ENCODE measurements around the gene SPZ1. TPM values are rescaled to one million over a fixed set of nuclear protein-coding genes. Genes with fewer than 3 reads are reported as not detected.
"Not testable (repeated sequence)": the region's sequence is repeated elsewhere in the genome, so short reads cannot be mapped to it uniquely, and the experiment has no call there.

The SPZ1 gene, protein sequence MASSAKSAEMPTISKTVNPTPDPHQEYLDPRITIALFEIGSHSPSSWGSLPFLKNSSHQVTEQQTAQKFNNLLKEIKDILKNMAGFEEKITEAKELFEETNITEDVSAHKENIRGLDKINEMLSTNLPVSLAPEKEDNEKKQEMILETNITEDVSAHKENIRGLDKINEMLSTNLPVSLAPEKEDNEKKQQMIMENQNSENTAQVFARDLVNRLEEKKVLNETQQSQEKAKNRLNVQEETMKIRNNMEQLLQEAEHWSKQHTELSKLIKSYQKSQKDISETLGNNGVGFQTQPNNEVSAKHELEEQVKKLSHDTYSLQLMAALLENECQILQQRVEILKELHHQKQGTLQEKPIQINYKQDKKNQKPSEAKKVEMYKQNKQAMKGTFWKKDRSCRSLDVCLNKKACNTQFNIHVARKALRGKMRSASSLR
- total RNA-seq, result not detected
- long read RNA-seq, donor 1, result 0 reads
- long read RNA-seq, donor 2, result 0 reads

DNA sequence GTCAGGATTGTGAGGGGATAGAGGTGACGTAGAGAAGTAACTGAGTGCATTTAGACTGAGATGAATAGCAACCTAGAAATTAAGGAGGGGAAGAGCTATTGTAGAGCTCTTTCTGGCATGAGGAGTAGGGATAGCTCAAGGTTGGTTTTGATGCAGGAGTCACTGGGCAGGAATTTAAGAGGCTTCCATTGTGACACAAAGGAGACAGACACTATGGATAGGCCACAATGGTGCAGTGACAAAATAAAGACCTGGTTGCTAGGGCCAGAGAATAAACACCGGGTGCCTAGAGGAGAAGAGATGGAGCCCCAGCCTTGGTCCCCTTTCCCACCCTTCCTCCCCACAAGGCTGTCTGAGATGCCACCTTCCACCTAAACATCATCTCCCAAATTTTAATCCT, at the start of gene SPZ1:
Gene SPZ1, plus strand, starts transcription at position 301 of the 400 bp plus-strand sequence. CDS start 214 bp downstream, outside the sequence.
- Histone ChIP-seq H3K36me3 (ENCODE audit: low read depth) (no peaks in the 10 kb centered on the region), H3K4me3 (no peak within 1 kb of the TSS), H3K4me1 (ENCODE audit: low read depth) (no peaks in the 10 kb centered on the region), H3K9me3 (no peaks in the 10 kb centered on the region)
- ATAC-seq (no peak), DNase-seq (no peak)
- intact Hi-C loops (cut with DNase I, micrococcal nuclease), result no loop called here
- TF ChIP-seq, protein P1, sequence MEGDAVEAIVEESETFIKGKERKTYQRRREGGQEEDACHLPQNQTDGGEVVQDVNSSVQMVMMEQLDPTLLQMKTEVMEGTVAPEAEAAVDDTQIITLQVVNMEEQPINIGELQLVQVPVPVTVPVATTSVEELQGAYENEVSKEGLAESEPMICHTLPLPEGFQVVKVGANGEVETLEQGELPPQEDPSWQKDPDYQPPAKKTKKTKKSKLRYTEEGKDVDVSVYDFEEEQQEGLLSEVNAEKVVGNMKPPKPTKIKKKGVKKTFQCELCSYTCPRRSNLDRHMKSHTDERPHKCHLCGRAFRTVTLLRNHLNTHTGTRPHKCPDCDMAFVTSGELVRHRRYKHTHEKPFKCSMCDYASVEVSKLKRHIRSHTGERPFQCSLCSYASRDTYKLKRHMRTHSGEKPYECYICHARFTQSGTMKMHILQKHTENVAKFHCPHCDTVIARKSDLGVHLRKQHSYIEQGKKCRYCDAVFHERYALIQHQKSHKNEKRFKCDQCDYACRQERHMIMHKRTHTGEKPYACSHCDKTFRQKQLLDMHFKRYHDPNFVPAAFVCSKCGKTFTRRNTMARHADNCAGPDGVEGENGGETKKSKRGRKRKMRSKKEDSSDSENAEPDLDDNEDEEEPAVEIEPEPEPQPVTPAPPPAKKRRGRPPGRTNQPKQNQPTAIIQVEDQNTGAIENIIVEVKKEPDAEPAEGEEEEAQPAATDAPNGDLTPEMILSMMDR (IDR thresholded peaks at IDR 0.05), result no peak

DNA sequence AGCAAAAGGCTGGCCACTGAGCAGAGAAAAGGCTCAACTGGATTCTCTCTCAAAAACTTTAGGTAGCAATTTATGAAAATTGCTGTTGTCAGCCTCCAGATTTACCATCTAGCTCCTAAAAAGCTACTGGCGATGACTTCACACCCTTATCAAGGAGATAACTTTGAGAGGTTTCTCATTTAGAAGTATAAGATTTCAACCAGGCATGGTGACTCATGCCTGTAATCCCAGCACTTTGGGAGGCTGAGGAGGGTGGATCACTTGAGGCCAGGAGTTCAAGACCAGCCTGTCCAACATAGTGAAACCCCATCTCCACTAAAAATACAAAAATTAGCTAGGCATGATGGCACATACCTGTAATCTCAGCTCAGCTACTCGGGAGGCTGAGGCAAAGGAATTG, 49.3 kb upstream of the SPZ1 start:
- not testable (repeated sequence) for H3K4me1 ChIP-seq (ENCODE audit: low read depth); H3K4me3 ChIP-seq; DNase-seq; H3K36me3 ChIP-seq (ENCODE audit: low read depth); H3K9me3 ChIP-seq; ATAC-seq
- intact Hi-C loops (cut with DNase I, micrococcal nuclease), result loop anchor here in 1 of 2 donors (10.0 kb wide), 1 partner anchor 176 kb away; no protein-coding TSS in a partner anchor

DNA sequence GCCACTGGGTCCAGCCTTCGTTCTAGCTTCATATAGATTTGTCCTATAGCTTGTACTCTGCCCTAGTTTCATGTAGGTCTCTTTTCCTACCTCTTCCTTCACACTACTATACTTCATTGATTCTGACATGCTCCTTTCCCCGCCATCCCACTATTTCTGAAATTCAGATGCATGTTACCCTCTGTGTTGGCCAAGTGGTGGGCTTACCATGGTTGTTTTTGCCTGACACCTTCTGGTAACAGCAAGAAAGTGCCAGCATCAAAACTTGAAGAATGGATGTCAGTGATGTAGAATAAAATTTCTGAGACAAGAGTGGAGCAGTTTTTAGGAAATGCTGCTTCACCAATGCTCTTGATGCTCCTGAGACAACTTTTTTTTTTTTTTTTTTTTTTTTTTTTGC, 44.5 kb upstream of the SPZ1 start:
- DNase-seq, result no peak
- TF ChIP-seq, protein P1 (IDR thresholded peaks at IDR 0.05), result no peak
- no peaks in the 10 kb centered on the region for H3K36me3 ChIP-seq (ENCODE audit: low read depth)
- peak; percentile 31 for ATAC-seq
- no peaks in the 10 kb centered on the region for H3K4me1 ChIP-seq (ENCODE audit: low read depth)
- H3K4me3 ChIP-seq, result no peak overlapping the region
- no peaks in the 10 kb centered on the region for H3K9me3 ChIP-seq
- intact Hi-C loops (cut with DNase I, micrococcal nuclease), result loop anchor here in 1 of 2 donors (10.0 kb wide), 1 partner anchor 181 kb away; no protein-coding TSS in a partner anchor

DNA sequence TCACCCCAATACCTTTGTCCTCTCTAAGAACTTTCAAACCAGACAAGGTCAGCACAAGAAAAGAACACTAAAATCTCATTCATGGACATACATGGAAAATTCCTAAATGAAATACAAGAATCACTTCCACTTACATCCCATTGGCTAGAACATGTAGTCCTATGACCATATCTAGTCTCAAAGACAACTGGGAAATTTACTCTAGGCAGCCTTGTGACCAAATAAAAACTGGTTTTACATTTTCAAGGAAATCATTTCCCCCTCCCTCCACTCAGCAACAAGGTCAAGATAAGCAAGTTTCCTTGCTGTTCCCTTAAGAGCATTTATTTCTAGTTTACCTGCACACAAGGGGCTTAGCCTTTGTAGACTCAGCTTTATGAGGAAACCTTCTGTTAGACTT, 43.6 kb upstream of the SPZ1 start:
- Histone ChIP-seq H3K4me1 (ENCODE audit: low read depth) (no peaks in the 10 kb centered on the region), H3K9me3 (no peaks in the 10 kb centered on the region), H3K4me3 (no peak overlapping the region), H3K36me3 (ENCODE audit: low read depth) (no peaks in the 10 kb centered on the region)
- intact Hi-C loops (cut with DNase I, micrococcal nuclease), result loop anchor here in 1 of 2 donors (10.0 kb wide), 1 partner anchor 181 kb away; no protein-coding TSS in a partner anchor
- ATAC-seq, result peak; percentile 57
- TF ChIP-seq, protein P1 (IDR thresholded peaks at IDR 0.05), result no peak
- DNase-seq, result no peak

DNA sequence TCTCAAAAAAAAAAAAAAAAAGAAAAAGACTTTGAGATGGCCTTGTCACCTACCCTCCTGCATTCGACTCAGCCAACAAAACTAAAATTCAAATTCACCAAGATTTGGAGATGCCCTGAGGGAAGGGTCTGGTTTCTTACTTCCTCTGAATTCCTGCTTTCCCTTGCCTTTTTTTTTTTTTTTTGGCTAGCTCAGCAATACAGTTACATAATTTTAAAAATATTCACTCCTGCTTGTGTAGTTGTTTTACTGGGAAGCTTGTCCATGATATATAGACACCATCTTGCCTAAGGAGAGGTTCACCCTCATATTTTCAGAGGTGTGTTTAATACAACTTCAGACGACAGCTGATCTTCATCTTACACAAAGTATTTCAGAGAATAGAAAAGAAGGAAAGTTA, 42.6 kb upstream of the SPZ1 start:
- H3K9me3 ChIP-seq, result no peaks in the 10 kb centered on the region
- H3K4me1 ChIP-seq (ENCODE audit: low read depth), result peaks cover 4% of the 10 kb centered on the region
- TF ChIP-seq, protein P1 (IDR thresholded peaks at IDR 0.05), result no peak
- no peak for DNase-seq
- intact Hi-C loops (cut with DNase I, micrococcal nuclease), result loop anchor here in 1 of 2 donors (10.0 kb wide), 1 partner anchor 182 kb away; no protein-coding TSS in a partner anchor
- H3K36me3 ChIP-seq (ENCODE audit: low read depth), result no peaks in the 10 kb centered on the region
- H3K4me3 ChIP-seq, result no peak overlapping the region
- ATAC-seq, result no peak

DNA sequence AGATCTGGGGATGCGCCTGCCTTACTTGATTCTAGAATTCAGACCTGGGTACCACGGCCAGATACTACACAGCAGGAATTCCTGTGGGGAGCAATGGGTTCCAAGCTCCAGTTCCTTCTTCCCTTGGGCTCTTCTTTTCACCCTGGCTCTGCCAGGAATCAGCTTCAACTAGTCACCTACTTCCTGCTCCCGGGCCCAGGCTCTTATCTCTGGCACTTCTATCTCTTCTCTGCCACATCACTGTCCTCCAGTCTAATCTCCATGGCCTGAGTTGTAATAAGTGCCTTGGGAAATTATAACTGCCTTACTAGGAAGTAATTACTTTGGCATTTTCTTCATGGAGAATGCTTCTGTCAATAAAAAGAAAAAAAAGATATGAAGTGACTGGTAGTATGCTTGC, 37.7 kb upstream of the SPZ1 start:
- Histone ChIP-seq H3K36me3 (ENCODE audit: low read depth) (no peaks in the 10 kb centered on the region), H3K4me1 (ENCODE audit: low read depth) (peaks cover 4% of the 10 kb centered on the region), H3K9me3 (no peaks in the 10 kb centered on the region), H3K4me3 (no peak overlapping the region)
- ATAC-seq (peak; percentile 68), DNase-seq (no peak)
- TF ChIP-seq, protein P1 (IDR thresholded peaks at IDR 0.05), result no peak
- intact Hi-C loops (cut with DNase I, micrococcal nuclease), result no loop called here

Measured in mucosa of descending colon (tissue), 3 donors.